BLaER1 (cell line): Measurements from ENCODE around the gene UBASH3B.

Source experiments
- H3K27ac ChIP-seq: shearing (Covaris generic); formaldehyde crosslinking; 2 replicates; pipeline ENCODE4 v1.8.1; 2022
- H3K27me3 ChIP-seq: shearing (Covaris generic); formaldehyde crosslinking; 2 replicates; pipeline ENCODE4 v1.8.1; 2022
- H3K36me3 ChIP-seq: shearing (Covaris generic); formaldehyde crosslinking; 2 replicates; pipeline ENCODE4 v1.8.1; 2022
- H3K4me1 ChIP-seq: shearing (Covaris generic); formaldehyde crosslinking; 2 replicates; pipeline ENCODE4 v1.8.1; 2022
- H3K4me2 ChIP-seq: shearing (Covaris generic); formaldehyde crosslinking; 2 replicates; pipeline ENCODE4 v1.8.1; 2022
- H3K4me3 ChIP-seq: shearing (Covaris generic); formaldehyde crosslinking; 2 replicates; pipeline ENCODE4 v1.8.1; 2022
- H3K9ac ChIP-seq: shearing (Covaris generic); formaldehyde crosslinking; 2 replicates; pipeline ENCODE4 v1.8.1; 2022
- H3K9me3 ChIP-seq: shearing (Covaris generic); formaldehyde crosslinking; 2 replicates; pipeline ENCODE4 v1.8.1; 2022
- H4K20me1 ChIP-seq: shearing (Covaris generic); formaldehyde crosslinking; 2 replicates; pipeline ENCODE4 v1.8.1; 2022
- Cebpa-rat ChIP-seq: shearing (Covaris generic); IDR thresholded peaks from 2 replicates; pipeline ENCODE4 v1.8.1; 2022

Gene UBASH3B

GRCh38 chr11:122671400-122671891 lies 15.9 kb downstream of the UBASH3B start:
- peaks cover 78% of the 10 kb centered on the region for H3K36me3 ChIP-seq
- H3K4me1 ChIP-seq, result peaks cover 95% of the 10 kb centered on the region

GRCh38 chr11:122672892-122673291 lies 17.4 kb downstream of the UBASH3B start:
- peak overlapping the region; percentile 96 for H3K27ac ChIP-seq
- no peaks in the 10 kb centered on the region for H3K9me3 ChIP-seq
- peaks cover 95% of the 10 kb centered on the region for H3K4me1 ChIP-seq
- peak overlapping the region; percentile 99 for H3K4me2 ChIP-seq
- peak overlapping the region; percentile 84 for H3K9ac ChIP-seq
- peaks cover 79% of the 10 kb centered on the region for H3K36me3 ChIP-seq
- no peaks in the 10 kb centered on the region for H3K27me3 ChIP-seq
- H4K20me1 ChIP-seq, result peaks cover 19% of the 10 kb centered on the region
- no peak for TF ChIP-seq Cebpa-rat
- H3K4me3 ChIP-seq, result peak overlapping the region; percentile 62

More at GRCh38 chr11:122671400-122671891, 15.9 kb downstream of the UBASH3B start:
- peak overlapping the region; percentile 84 for H3K9ac ChIP-seq
- peak overlapping the region; percentile 62 for H3K4me3 ChIP-seq
- 0 out of 2 replicates have a peak, but pooled peaks have one; percentile 11 for TF ChIP-seq Cebpa-rat
- peaks cover 5% of the 10 kb centered on the region for H4K20me1 ChIP-seq
- no peaks in the 10 kb centered on the region for H3K9me3 ChIP-seq
- H3K27ac ChIP-seq, result peak overlapping the region; percentile 96
- H3K4me2 ChIP-seq, result peak overlapping the region; percentile 99
- no peaks in the 10 kb centered on the region for H3K27me3 ChIP-seq

GRCh38 chr11:122673701-122674100 lies 18.2 kb downstream of the UBASH3B start:
- Histone ChIP-seq H3K4me2 (peak overlapping the region; percentile 99), H4K20me1 (peaks cover 27% of the 10 kb centered on the region), H3K9me3 (no peaks in the 10 kb centered on the region), H3K4me1 (peaks cover 95% of the 10 kb centered on the region), H3K27me3 (no peaks in the 10 kb centered on the region), H3K36me3 (peaks cover 87% of the 10 kb centered on the region), H3K4me3 (peak overlapping the region; percentile 62), H3K27ac (peak overlapping the region; percentile 96), H3K9ac (peak overlapping the region; percentile 84)
- no peak for TF ChIP-seq Cebpa-rat

GRCh38 chr11:122676638-122677037 lies 21.1 kb downstream of the UBASH3B start:
- Histone ChIP-seq H3K36me3 (peaks cover 94% of the 10 kb centered on the region), H4K20me1 (peaks cover 56% of the 10 kb centered on the region), H3K4me1 (peaks cover 100% of the 10 kb centered on the region), H3K9ac (peak overlapping the region; percentile 84), H3K9me3 (no peaks in the 10 kb centered on the region), H3K27ac (peak overlapping the region; percentile 96), H3K4me3 (no peak overlapping the region), H3K4me2 (peak overlapping the region; percentile 99), H3K27me3 (no peaks in the 10 kb centered on the region)
- TF ChIP-seq Cebpa-rat, result no peak

GRCh38 chr11:122677256-122677655 lies 21.7 kb downstream of the UBASH3B start:
- no peaks in the 10 kb centered on the region for H3K27me3 ChIP-seq
- H4K20me1 ChIP-seq, result peaks cover 63% of the 10 kb centered on the region
- H3K4me2 ChIP-seq, result peak overlapping the region; percentile 99
- TF ChIP-seq Cebpa-rat, result no peak
- peaks cover 97% of the 10 kb centered on the region for H3K36me3 ChIP-seq
- H3K4me3 ChIP-seq, result no peak overlapping the region
- no peaks in the 10 kb centered on the region for H3K9me3 ChIP-seq
- H3K9ac ChIP-seq, result no peak overlapping the region
- H3K27ac ChIP-seq, result peak overlapping the region; percentile 42; the same call in 1 of the 2 replicates
- peaks cover 100% of the 10 kb centered on the region for H3K4me1 ChIP-seq

GRCh38 chr11:122678406-122678805 lies 22.9 kb downstream of the UBASH3B start:
- Histone ChIP-seq H3K27me3 (no peaks in the 10 kb centered on the region), H3K4me2 (peak overlapping the region; percentile 99), H4K20me1 (peaks cover 74% of the 10 kb centered on the region), H3K36me3 (peaks cover 98% of the 10 kb centered on the region), H3K27ac (peak overlapping the region; percentile 42), H3K4me1 (peaks cover 100% of the 10 kb centered on the region), H3K9me3 (no peaks in the 10 kb centered on the region), H3K4me3 (no peak overlapping the region), H3K9ac (no peak overlapping the region)
- TF ChIP-seq Cebpa-rat, result no peak

- Histone ChIP-seq H3K4me2 (peak overlapping the region; percentile 99), H3K4me3 (no peak overlapping the region), H4K20me1 (peaks cover 85% of the 10 kb centered on the region), H3K27me3 (no peaks in the 10 kb centered on the region), H3K27ac (peak overlapping the region; percentile 42), H3K4me1 (peaks cover 100% of the 10 kb centered on the region), H3K9me3 (no peaks in the 10 kb centered on the region), H3K36me3 (peaks cover 98% of the 10 kb centered on the region), H3K9ac (no peak overlapping the region)
- TF ChIP-seq Cebpa-rat, result no peak
Observed at GRCh38 chr11:122679466-122679865, 23.9 kb downstream of the UBASH3B start.

- Histone ChIP-seq H3K27ac (peak overlapping the region; percentile 13; the same call in 1 of the 2 replicates), H3K4me2 (peak overlapping the region; percentile 49), H3K27me3 (no peaks in the 10 kb centered on the region), H3K36me3 (peaks cover 98% of the 10 kb centered on the region), H3K4me1 (peaks cover 100% of the 10 kb centered on the region), H3K9me3 (no peaks in the 10 kb centered on the region), H4K20me1 (peaks cover 100% of the 10 kb centered on the region), H3K4me3 (no peak overlapping the region), H3K9ac (no peak overlapping the region)
- no peak for TF ChIP-seq Cebpa-rat
Observed at GRCh38 chr11:122681070-122681469, 25.5 kb downstream of the UBASH3B start.

- no peaks in the 10 kb centered on the region for H3K9me3 ChIP-seq
- H3K4me1 ChIP-seq, result peaks cover 100% of the 10 kb centered on the region
- peak overlapping the region; percentile 49 for H3K4me2 ChIP-seq
- peaks cover 98% of the 10 kb centered on the region for H3K36me3 ChIP-seq
- no peaks in the 10 kb centered on the region for H3K27me3 ChIP-seq
- peak overlapping the region; percentile 59; the same call in 1 of the 2 replicates for H3K27ac ChIP-seq
- H4K20me1 ChIP-seq, result peaks cover 100% of the 10 kb centered on the region
- no peak overlapping the region for H3K4me3 ChIP-seq
- TF ChIP-seq Cebpa-rat, result no peak
- H3K9ac ChIP-seq, result no peak overlapping the region
Observed at GRCh38 chr11:122681735-122682134, 26.2 kb downstream of the UBASH3B start.

GRCh38 chr11:122682464-122682863 lies 26.9 kb downstream of the UBASH3B start:
- TF ChIP-seq Cebpa-rat, result no peak
- H3K9me3 ChIP-seq, result no peaks in the 10 kb centered on the region
- no peaks in the 10 kb centered on the region for H3K27me3 ChIP-seq
- 0 out of 2 replicates have a peak overlapping the region, but pooled peaks have one; percentile 7 for H3K9ac ChIP-seq
- peaks cover 98% of the 10 kb centered on the region for H3K36me3 ChIP-seq
- peaks cover 100% of the 10 kb centered on the region for H3K4me1 ChIP-seq
- peak overlapping the region; percentile 49 for H3K4me2 ChIP-seq
- peaks cover 100% of the 10 kb centered on the region for H4K20me1 ChIP-seq
- H3K4me3 ChIP-seq, result no peak overlapping the region
- peak overlapping the region; percentile 59 for H3K27ac ChIP-seq

- Histone ChIP-seq H3K9ac (peak overlapping the region; percentile 59; the same call in 1 of the 2 replicates), H3K27ac (peak overlapping the region; percentile 79), H3K36me3 (peaks cover 88% of the 10 kb centered on the region), H3K27me3 (no peaks in the 10 kb centered on the region), H3K4me1 (peaks cover 99% of the 10 kb centered on the region), H4K20me1 (peaks cover 98% of the 10 kb centered on the region), H3K4me3 (no peak overlapping the region), H3K9me3 (no peaks in the 10 kb centered on the region), H3K4me2 (peak overlapping the region; percentile 92)
- no peak for TF ChIP-seq Cebpa-rat
Observed at GRCh38 chr11:122685041-122685440, 29.5 kb downstream of the UBASH3B start.
